Measurements from ENCODE around the gene MVB12B. TPM values are rescaled to one million over a fixed set of nuclear protein-coding genes. Genes with fewer than 3 reads are reported as not detected.

Gene MVB12B
- total RNA-seq, 1 experiment from 2014 or later = 9.4 TPM

- H3K27ac ChIP-seq (ENCODE audit: low read length) = no peak overlapping the region
- CTCF ChIA-PET = no interaction called here
- no TSS peak for BruUV-seq (replicated peaks)
These were observed 221.7 kb downstream of the MVB12B start for GRCh38 chr9:126548312-126548711.

DNA sequence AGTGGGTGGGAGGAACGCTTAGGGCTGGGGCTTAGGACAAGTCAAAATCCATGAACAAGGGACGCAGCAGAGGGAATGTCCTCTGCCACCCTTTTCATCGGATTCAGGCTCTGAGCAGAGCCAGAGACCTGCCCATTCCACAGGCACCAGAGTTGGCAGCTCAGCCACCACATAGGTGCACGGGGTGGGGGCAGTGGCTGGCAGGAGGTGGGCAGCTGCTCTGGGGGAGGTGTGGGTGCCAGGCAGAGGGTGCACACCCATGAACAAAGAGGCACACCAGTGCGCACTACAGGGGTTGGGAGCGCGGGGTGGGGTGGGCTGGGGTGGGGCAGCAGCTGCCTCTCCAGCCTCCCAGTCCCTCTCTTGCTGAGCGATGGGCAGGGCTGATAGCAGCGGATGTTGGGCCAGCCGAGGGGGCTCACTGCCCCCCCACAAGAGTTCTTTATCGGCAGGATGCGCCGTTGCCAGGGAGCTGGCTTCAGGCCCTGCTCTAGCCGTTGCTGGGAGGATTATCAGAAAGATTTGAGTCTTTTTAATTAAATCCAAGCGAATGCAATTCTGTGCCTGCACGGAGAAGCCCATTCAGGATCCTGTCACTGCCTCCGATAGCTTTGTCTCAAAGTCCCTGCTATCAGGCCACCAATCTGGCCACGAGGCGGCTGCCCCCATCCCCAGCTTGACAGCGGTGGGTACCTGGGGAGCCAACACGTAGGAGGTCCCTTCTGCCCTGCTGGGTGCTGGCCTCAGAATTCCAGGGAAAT, 222.8 kb downstream of the MVB12B start:
- intact Hi-C loops (cut with micrococcal nuclease; ENCODE audit: unreplicated experiment) = no loop called here
- CTCF ChIA-PET = interaction anchor here (0.8 kb wide), 1 partner anchor 14 kb away, joined by 3 read pairs; no protein-coding TSS in a partner anchor
- no TSS peak for BruUV-seq (replicated peaks)
- H3K9me3 ChIP-seq (ENCODE audit: control insufficient read depth, insufficient read depth, low read depth, low read length) = no peaks in the 10 kb centered on the region
- no peaks in the 10 kb centered on the region for H3K27me3 ChIP-seq (ENCODE audit: control insufficient read depth, insufficient read depth, low read length)
- no peaks in the 10 kb centered on the region for H3K36me3 ChIP-seq (ENCODE audit: control insufficient read depth, insufficient read depth, low read length)
- no peak for ATAC-seq
- POLR2A ChIA-PET = no interaction called here
- TF ChIP-seq, protein P1, sequence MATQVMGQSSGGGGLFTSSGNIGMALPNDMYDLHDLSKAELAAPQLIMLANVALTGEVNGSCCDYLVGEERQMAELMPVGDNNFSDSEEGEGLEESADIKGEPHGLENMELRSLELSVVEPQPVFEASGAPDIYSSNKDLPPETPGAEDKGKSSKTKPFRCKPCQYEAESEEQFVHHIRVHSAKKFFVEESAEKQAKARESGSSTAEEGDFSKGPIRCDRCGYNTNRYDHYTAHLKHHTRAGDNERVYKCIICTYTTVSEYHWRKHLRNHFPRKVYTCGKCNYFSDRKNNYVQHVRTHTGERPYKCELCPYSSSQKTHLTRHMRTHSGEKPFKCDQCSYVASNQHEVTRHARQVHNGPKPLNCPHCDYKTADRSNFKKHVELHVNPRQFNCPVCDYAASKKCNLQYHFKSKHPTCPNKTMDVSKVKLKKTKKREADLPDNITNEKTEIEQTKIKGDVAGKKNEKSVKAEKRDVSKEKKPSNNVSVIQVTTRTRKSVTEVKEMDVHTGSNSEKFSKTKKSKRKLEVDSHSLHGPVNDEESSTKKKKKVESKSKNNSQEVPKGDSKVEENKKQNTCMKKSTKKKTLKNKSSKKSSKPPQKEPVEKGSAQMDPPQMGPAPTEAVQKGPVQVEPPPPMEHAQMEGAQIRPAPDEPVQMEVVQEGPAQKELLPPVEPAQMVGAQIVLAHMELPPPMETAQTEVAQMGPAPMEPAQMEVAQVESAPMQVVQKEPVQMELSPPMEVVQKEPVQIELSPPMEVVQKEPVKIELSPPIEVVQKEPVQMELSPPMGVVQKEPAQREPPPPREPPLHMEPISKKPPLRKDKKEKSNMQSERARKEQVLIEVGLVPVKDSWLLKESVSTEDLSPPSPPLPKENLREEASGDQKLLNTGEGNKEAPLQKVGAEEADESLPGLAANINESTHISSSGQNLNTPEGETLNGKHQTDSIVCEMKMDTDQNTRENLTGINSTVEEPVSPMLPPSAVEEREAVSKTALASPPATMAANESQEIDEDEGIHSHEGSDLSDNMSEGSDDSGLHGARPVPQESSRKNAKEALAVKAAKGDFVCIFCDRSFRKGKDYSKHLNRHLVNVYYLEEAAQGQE (IDR thresholded peaks at IDR 0.05; ENCODE audit: insufficient read depth in 1 of 2, low read depth in 2 of 2, low read length in 1 of 2) = no peak
- TF ChIP-seq CTCF (IDR thresholded peaks at IDR 0.05) (no peak), TCF7L2 (IDR thresholded peaks at IDR 0.05; ENCODE audit: low read depth, low read length) (no peak), SIN3A (IDR thresholded peaks at IDR 0.05; ENCODE audit: borderline replicate concordance, insufficient read depth, low read depth, low read length) (no peak)
- in situ Hi-C loops (cut with HindIII; ENCODE audit: low pct_unique_long_range_greater_than_20kb, low sequenced_read_pairs) = no loop called here
- no peaks in the 10 kb centered on the region for H3K4me1 ChIP-seq (ENCODE audit: control insufficient read depth, insufficient read depth, low read length)
- no peak for DNase-seq (ENCODE audit: low read depth, low spot score)
- H3K27ac ChIP-seq (ENCODE audit: low read length) = no peak overlapping the region
- no peak overlapping the region for H3K4me3 ChIP-seq (ENCODE audit: low read depth in 2 of 2, low read length in 2 of 2)

More at GRCh38 chr9:126548312-126548711, 221.7 kb downstream of the MVB12B start:
- Histone ChIP-seq H3K4me3 (ENCODE audit: low read depth in 2 of 2, low read length in 2 of 2) (no peak overlapping the region), H3K27me3 (ENCODE audit: control insufficient read depth, insufficient read depth, low read length) (no peaks in the 10 kb centered on the region), H3K36me3 (ENCODE audit: control insufficient read depth, insufficient read depth, low read length) (no peaks in the 10 kb centered on the region), H3K9me3 (ENCODE audit: control insufficient read depth, insufficient read depth, low read depth, low read length) (no peaks in the 10 kb centered on the region), H3K4me1 (ENCODE audit: control insufficient read depth, insufficient read depth, low read length) (no peaks in the 10 kb centered on the region)
- intact Hi-C loops (cut with micrococcal nuclease; ENCODE audit: unreplicated experiment) = no loop called here
- TF ChIP-seq POLR2AphosphoS5 (IDR thresholded peaks at IDR 0.05; ENCODE audit: low read depth, low read length) = no peak
- no peak for TF ChIP-seq SIN3A (IDR thresholded peaks at IDR 0.05; ENCODE audit: borderline replicate concordance, insufficient read depth, low read depth, low read length)
- no peak for TF ChIP-seq TCF7L2 (IDR thresholded peaks at IDR 0.05; ENCODE audit: low read depth, low read length)
- TF ChIP-seq CTCF (IDR thresholded peaks at IDR 0.05) = no peak
- ATAC-seq = no peak
- POLR2A ChIA-PET = no interaction called here
- DNase-seq (ENCODE audit: low read depth, low spot score) = no peak
- in situ Hi-C loops (cut with HindIII; ENCODE audit: low pct_unique_long_range_greater_than_20kb, low sequenced_read_pairs) = no loop called here
